Stimulated activated naive CD8-positive, alpha-beta T cell treated with anti-CD3 and anti-CD28 coated beads, Interleukin-15, Interleukin-2, amounts not matched to agents 100 ng/mL and 50 ng/mL, for 24 hours (primary cell): ENCODE results near the gene GFOD1.

Experiments used
- H3K27ac Mint-ChIP-seq: one replicate; pipeline ENCODE4 v1.8.0; 2021; ENCODE audit warnings: mild to moderate bottlenecking, mixed read lengths
- H3K27me3 Mint-ChIP-seq: one replicate; pipeline ENCODE4 v1.8.0; 2021; ENCODE audit warnings: mixed read lengths
- H3K36me3 Mint-ChIP-seq: one replicate; pipeline ENCODE4 v1.8.0; 2021; ENCODE audit warnings: low read depth, mixed read lengths
- H3K4me1 Mint-ChIP-seq: one replicate; pipeline ENCODE4 v1.8.0; 2021; ENCODE audit warnings: low read depth, mixed read lengths
- H3K4me3 Mint-ChIP-seq: one replicate; pipeline ENCODE4 v1.8.0; 2021; ENCODE audit warnings: mild to moderate bottlenecking, mixed read lengths
- H3K9me3 Mint-ChIP-seq: one replicate; pipeline ENCODE4 v1.8.0; 2021; ENCODE audit warnings: mixed read lengths

GFOD1 gene

GRCh38 chr6:13314806-13315205 lies 172.6 kb downstream of the GFOD1 start:
- Mint-ChIP-seq H3K4me1 (no peaks in the 10 kb centered on the region), H3K27ac (no peak overlapping the region), H3K36me3 (peaks cover 75% of the 10 kb centered on the region), H3K27me3 (no peaks in the 10 kb centered on the region), H3K4me3 (no peak overlapping the region), H3K9me3 (no peaks in the 10 kb centered on the region)

GRCh38 chr6:13311155-13311554 lies 176.2 kb downstream of the GFOD1 start:
- H3K9me3 Mint-ChIP-seq, result no peaks in the 10 kb centered on the region
- peaks cover 12% of the 10 kb centered on the region for H3K4me1 Mint-ChIP-seq
- no peaks in the 10 kb centered on the region for H3K27me3 Mint-ChIP-seq
- no peak overlapping the region for H3K27ac Mint-ChIP-seq
- peaks cover 70% of the 10 kb centered on the region for H3K36me3 Mint-ChIP-seq
- no peak overlapping the region for H3K4me3 Mint-ChIP-seq

- H3K27ac Mint-ChIP-seq, result no peak overlapping the region
- H3K36me3 Mint-ChIP-seq, result peaks cover 68% of the 10 kb centered on the region
- H3K9me3 Mint-ChIP-seq, result no peaks in the 10 kb centered on the region
- no peak overlapping the region for H3K4me3 Mint-ChIP-seq
- H3K27me3 Mint-ChIP-seq, result no peaks in the 10 kb centered on the region
- H3K4me1 Mint-ChIP-seq, result peaks cover 32% of the 10 kb centered on the region
These were observed 179.1 kb downstream of the GFOD1 start for GRCh38 chr6:13308332-13308731.
